ENCODE results near the gene NLRP6.

NLRP6 gene

GRCh38 chr11:256952-257737 is 21.1 kb upstream of the NLRP6 start:
- no peak for DNase-seq

GRCh38 chr11:257766-258493 is 20.3 kb upstream of the NLRP6 start:
- no peak for DNase-seq

GRCh38 chr11:259413-259812 is 18.8 kb upstream of the NLRP6 start:
- DNase-seq, result no peak

- DNase-seq, result no peak
These were observed 16.6 kb upstream of the NLRP6 start for GRCh38 chr11:261624-262023.

- no peak for DNase-seq
These were observed 11.3 kb upstream of the NLRP6 start for GRCh38 chr11:266676-267439.

GRCh38 chr11:267491-267994 is 10.7 kb upstream of the NLRP6 start:
- no peak for DNase-seq

DNA sequence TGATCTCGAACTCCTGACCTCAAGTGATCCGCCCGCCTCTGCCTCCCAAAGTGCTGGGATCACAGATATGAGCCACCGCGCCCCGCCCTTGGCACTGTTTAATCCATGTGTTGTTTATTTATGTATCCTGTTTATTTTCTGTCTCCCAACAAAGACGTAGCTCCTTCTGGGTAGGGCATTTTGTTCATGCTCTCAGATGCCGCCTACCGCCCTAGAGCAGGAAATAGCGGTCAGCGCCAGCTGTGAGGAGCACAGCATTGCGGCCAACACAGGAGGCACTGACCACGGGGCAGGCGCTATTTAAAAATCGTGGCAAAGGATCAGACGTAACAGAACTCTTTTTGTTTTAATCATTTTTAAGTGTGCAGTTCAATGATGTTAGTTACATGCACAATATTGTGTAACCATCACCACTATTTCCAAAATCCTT is 9.5 kb upstream of the NLRP6 start:
- peak in 1 of 2 experiments; percentile 13 for DNase-seq

DNA sequence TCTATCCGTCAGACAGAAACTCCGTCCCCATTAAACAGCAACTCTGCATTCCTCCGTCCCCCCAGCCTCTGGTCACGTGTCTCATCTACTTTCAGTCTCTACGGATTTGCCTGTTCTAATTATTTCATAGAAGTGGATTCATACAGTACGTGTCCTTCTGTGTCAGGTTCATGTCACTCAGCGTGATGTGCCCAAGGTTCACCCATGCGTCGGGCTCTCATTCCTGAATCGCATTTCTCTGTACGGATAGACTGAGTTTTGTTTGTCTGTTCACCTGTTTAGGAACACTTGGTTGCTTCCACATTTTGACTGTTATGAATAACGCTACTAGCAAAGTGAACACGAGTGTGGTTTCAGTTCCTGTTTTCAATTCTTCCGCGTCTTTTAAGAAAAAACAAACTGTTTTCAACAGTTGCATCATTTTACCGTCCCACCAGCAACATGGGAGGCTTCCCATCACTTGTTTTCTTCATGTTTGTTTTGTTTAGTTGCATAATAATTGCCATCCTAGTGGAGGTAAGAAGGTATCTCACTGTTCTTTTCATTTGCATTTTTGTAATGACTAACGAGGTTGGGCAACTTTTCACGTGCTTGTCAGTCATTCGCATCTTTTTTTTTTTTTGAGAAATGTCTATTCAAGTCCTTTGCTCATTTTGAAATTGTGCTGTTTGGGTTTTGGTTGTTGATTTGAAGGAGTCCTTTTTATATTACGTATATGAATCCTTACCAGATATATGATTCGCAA is 8.9 kb upstream of the NLRP6 start:
- DNase-seq, result no peak

DNA sequence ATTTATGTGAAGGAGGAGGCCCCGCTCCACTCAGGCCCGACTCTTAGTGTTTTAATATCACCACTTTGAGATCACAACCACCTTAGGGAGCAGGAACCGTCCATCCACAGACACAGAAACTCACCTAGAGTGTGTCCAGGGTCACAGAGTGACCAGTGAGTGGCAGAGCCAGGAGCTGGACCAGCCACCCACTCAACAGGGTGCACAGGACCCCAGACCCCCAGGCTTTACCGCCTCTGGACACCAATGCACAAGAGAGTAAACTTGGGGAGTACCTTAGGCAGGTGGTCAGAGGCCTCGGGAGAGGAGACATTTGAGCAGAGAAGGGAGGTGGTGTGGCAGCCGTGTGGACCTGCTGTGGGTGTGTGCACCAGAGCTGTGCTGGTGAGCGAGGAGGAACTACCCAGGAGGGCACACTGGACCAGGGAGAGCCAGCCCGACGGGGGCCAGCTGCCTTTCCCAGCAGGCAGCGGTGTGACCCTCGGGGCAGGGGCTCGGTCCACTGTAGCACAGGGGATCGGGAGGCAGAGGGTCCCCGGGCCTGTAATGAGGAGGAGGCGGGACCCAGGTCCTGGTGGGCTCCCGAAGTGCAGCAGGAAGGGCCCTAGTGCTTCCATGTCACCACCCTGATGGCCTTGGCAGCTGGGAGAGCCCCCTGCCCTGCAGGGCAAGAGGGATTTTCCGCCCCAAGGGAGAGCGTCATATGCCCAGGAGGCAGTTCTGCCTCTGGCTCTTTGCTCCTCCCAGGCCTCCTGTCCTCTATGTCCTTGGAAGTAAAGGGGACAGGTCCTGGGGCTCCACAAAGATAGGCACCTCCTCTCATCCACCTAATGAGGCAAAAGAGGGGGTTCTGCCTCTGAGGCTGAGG is 7.5 kb upstream of the NLRP6 start:
- no peak for DNase-seq

DNA sequence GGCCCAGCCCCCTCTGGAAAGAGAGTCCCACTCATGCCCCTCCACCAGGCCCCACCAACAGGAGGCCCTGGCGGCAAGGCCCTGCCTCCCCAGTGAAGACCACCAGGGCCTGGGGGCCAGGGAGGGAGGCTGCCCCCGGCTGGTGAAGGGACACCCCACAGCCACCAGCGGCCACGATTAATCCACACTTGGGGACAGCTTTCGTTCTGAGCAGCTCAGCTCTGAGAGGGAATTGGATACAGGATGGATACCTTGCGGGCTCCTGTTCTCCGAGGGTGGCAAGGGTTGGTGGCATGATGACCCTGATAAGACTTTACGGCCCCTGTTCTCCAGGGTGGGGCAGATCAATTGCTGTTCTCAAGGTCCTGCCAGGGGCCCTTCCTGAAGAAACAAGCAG is 6.9 kb upstream of the NLRP6 start:
- DNase-seq, result no peak

GRCh38 chr11:272195-272930 is 5.8 kb upstream of the NLRP6 start:
- no peak for DNase-seq

GRCh38 chr11:272931-273198 is 5.3 kb upstream of the NLRP6 start:
- no peak for DNase-seq

GRCh38 chr11:276219-276618 is 2.0 kb upstream of the NLRP6 start:
- no peak for DNase-seq

GRCh38 chr11:279040-279965 is 1.1 kb downstream of the NLRP6 start:
- no peak for DNase-seq

DNA sequence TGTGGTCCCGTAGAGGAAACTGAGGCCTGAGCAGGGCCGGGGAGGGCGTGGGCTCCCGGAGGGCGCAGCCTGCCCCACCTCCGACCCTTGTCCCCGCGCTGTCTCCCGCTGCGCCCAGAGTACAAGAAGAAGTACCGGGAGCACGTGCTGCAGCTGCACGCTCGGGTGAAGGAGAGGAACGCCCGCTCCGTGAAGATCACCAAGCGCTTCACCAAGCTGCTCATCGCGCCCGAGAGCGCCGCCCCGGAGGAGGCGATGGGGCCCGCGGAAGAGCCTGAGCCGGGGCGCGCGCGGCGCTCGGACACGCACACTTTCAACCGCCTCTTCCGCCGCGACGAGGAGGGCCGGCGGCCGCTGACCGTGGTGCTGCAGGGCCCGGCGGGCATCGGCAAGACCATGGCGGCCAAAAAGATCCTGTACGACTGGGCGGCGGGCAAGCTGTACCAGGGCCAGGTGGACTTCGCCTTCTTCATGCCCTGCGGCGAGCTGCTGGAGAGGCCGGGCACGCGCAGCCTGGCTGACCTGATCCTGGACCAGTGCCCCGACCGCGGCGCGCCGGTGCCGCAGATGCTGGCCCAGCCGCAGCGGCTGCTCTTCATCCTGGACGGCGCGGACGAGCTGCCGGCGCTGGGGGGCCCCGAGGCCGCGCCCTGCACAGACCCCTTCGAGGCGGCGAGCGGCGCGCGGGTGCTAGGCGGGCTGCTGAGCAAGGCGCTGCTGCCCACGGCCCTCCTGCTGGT is 1.9 kb downstream of the NLRP6 start:
- no peak for DNase-seq

DNA sequence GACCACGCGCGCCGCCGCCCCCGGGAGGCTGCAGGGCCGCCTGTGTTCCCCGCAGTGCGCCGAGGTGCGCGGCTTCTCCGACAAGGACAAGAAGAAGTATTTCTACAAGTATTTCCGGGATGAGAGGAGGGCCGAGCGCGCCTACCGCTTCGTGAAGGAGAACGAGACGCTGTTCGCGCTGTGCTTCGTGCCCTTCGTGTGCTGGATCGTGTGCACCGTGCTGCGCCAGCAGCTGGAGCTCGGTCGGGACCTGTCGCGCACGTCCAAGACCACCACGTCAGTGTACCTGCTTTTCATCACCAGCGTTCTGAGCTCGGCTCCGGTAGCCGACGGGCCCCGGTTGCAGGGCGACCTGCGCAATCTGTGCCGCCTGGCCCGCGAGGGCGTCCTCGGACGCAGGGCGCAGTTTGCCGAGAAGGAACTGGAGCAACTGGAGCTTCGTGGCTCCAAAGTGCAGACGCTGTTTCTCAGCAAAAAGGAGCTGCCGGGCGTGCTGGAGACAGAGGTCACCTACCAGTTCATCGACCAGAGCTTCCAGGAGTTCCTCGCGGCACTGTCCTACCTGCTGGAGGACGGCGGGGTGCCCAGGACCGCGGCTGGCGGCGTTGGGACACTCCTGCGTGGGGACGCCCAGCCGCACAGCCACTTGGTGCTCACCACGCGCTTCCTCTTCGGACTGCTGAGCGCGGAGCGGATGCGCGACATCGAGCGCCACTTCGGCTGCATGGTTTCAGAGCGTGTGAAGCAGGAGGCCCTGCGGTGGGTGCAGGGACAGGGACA is 2.7 kb downstream of the NLRP6 start:
- no peak for DNase-seq

DNA sequence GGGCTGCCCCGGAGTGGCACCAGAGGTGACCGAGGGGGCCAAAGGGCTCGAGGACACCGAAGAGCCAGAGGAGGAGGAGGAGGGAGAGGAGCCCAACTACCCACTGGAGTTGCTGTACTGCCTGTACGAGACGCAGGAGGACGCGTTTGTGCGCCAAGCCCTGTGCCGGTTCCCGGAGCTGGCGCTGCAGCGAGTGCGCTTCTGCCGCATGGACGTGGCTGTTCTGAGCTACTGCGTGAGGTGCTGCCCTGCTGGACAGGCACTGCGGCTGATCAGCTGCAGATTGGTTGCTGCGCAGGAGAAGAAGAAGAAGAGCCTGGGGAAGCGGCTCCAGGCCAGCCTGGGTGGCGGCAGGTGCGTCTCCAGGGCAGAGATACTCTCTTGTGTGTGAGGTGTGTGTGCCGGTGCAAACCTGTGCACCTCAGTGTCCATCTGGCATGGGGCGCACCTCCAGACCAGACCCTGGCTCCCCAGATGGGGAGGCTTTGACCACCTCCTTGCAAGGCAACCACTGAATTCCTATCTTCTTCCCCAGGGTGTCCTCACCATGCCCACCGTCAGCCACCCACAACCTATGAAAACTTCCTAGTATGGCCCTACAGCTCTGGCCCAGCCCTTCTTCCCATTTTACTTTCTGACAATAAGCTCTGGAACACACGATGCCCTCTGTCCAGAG is 3.4 kb downstream of the NLRP6 start:
- no peak for DNase-seq

DNA sequence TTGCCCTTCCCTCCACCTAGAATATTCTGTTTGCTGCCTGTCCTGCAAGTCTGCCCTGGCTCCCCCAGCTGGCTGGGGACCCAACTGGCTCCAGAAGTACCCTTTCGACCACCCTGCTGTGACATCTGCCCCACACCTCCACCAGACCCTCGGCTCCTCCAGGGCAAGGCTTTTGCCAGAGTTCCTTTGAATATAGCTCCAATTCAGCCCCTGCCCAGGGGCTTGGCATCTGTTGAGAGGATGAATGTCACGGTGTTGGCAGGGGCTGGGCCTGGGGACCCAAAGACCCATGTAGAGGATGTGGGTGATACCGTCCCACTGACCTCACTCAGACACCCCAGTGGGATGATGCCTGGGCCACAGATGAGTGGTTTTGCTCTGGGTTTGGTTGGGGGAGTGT is 4.0 kb downstream of the NLRP6 start:
- DNase-seq, result no peak
